ENCODE results near the gene HIF1AN. TPM values are rescaled to one million over a fixed set of nuclear protein-coding genes. Genes with fewer than 3 reads are reported as not detected.

The HIF1AN gene
- total RNA-seq, 4 donors from 2014 or later, result 17.7 to 25.7 (median 21.8) TPM

DNA sequence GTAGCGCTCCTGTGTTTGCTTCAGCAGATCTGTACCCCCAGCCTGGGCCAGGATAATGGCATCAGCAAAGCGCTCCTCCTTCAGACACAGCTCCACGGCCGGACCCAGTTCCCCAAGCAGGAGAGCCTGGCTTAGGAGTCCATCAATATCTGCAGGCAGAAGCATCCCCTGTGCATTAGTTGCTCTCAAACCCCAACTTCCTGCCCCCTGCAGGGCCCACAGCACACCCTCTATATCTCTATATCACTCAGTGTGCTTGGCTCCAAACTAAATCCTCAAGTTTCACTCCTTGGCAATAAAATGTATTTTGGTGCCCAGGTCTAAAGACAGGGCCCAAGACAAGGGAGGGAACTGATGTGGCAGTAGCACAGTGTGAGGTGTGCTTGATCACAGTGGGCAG, 37.7 kb upstream of the HIF1AN start:
- Histone ChIP-seq H3K36me3 (peaks cover 0 to 43% (median 0%) of the 10 kb centered on the region in 3 donors), H3K9me3 (no peaks in the 10 kb centered on the region), H3K4me1 (no peaks in the 10 kb centered on the region), H3K27ac (no peak overlapping the region), H3K27me3 (no peaks in the 10 kb centered on the region), H3K4me3 (no peak overlapping the region)
- DNase-seq, result no peak
- TF ChIP-seq, protein P1, sequence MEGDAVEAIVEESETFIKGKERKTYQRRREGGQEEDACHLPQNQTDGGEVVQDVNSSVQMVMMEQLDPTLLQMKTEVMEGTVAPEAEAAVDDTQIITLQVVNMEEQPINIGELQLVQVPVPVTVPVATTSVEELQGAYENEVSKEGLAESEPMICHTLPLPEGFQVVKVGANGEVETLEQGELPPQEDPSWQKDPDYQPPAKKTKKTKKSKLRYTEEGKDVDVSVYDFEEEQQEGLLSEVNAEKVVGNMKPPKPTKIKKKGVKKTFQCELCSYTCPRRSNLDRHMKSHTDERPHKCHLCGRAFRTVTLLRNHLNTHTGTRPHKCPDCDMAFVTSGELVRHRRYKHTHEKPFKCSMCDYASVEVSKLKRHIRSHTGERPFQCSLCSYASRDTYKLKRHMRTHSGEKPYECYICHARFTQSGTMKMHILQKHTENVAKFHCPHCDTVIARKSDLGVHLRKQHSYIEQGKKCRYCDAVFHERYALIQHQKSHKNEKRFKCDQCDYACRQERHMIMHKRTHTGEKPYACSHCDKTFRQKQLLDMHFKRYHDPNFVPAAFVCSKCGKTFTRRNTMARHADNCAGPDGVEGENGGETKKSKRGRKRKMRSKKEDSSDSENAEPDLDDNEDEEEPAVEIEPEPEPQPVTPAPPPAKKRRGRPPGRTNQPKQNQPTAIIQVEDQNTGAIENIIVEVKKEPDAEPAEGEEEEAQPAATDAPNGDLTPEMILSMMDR (IDR thresholded peaks at IDR 0.05), result no peak
- TF ChIP-seq POLR2A (IDR thresholded peaks at IDR 0.05), result no peak

DNA sequence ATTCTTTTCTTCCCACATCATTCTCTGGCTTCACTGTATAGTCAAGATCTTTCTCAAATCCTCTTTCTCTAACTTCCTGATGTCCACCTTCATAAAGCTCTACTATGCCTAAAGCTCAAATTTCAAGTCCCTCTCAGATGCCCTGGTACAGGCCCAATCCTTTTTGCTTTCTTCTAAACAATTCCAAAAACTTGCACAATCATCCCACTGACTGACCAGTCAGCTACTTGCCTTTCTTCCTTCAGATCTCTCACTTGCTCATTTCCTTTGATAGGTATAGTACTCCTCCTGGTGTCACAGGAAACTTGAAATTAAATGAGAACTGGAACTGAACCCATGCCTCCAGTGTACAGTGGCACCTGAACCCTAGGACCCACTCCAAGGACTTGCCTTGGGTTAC, 34.3 kb upstream of the HIF1AN start:
- peaks cover 0 to 27% (median 0%) of the 10 kb centered on the region in 3 donors for H3K36me3 ChIP-seq
- H3K4me1 ChIP-seq, result no peaks in the 10 kb centered on the region
- H3K4me3 ChIP-seq, result no peak overlapping the region
- no peaks in the 10 kb centered on the region for H3K9me3 ChIP-seq
- no peak for DNase-seq
- H3K27ac ChIP-seq, result no peak overlapping the region
- H3K27me3 ChIP-seq, result no peaks in the 10 kb centered on the region
- TF ChIP-seq, protein P1 (IDR thresholded peaks at IDR 0.05), result no peak
- TF ChIP-seq POLR2A (IDR thresholded peaks at IDR 0.05), result no peak

DNA sequence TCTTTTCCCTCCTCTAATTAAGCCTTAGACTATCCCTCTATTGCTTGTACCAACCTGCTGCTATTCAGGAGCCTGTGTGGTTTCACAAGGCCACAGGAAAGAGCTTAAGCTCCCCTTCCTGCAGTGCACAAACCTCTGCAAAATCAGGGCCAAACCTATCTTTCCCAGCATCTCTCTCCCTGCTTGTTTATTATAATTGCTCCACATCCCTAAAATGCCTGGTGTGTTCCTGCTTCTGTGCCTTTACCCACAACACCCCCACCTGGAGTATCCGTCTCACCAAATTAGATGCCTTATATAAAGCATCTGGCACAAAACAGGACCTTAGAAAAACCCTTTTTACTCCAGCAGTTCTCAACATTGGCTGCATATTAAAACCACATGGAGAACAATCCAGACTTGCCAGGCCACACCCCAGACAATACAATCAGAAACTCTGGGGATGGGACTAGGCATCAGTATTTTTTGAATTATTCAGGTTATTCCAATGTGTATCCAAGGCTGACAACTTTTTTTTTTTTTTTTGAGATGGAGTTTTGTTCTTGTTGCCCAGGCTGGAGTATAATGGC, 32.7 kb upstream of the HIF1AN start:
- DNase-seq, result no peak
- Histone ChIP-seq H3K4me1 (no peaks in the 10 kb centered on the region), H3K27me3 (no peaks in the 10 kb centered on the region), H3K4me3 (no peak overlapping the region), H3K9me3 (no peaks in the 10 kb centered on the region), H3K27ac (no peak overlapping the region), H3K36me3 (peaks cover 0 to 16% (median 0%) of the 10 kb centered on the region in 3 donors)
- TF ChIP-seq, protein P1 (IDR thresholded peaks at IDR 0.05), result no peak
- no peak for TF ChIP-seq POLR2A (IDR thresholded peaks at IDR 0.05)

DNA sequence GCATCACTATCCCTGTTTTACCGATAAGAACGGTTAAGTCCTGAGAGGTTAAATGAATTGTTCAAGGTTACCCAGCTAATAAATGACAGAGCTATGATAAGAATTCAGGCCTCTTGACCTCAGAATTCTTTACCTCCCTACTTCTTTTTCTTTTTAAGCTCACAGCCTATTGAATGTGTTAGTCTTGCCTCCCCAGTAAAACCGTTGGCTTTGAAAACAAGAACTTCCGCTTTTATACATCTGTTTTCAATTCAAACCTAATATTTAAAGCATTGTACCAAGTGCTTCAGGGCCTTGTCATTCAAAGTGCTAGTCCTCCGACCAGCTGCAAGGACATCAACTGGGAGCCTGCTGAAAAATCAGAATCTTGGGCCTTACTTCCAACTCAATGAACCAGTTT, 31.6 kb upstream of the HIF1AN start:
- Histone ChIP-seq H3K4me3 (no peak overlapping the region), H3K9me3 (no peaks in the 10 kb centered on the region), H3K27ac (no peak overlapping the region), H3K27me3 (no peaks in the 10 kb centered on the region), H3K4me1 (no peaks in the 10 kb centered on the region), H3K36me3 (peaks cover 0 to 15% (median 0%) of the 10 kb centered on the region in 3 donors)
- no peak for DNase-seq
- TF ChIP-seq, protein P1 (IDR thresholded peaks at IDR 0.05), result no peak
- TF ChIP-seq POLR2A (IDR thresholded peaks at IDR 0.05), result no peak

DNA sequence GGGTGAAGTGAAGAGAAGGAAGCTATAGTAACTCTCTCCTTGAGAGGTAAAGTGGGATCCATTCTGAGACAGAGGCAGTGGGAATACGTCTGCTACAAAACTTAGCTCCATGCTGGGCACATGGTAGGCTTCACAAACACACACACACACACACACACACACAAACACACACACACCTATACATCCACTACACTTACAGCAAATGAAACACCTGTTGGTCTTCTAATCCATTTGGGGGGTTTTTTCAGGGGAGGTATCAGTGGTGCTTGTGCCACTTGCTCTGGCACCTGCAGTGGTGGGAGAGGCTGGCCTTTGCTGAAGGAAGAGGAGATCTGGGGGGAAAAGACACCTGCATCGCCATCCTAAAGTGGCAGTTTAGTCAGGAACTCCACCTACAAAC, 30.6 kb upstream of the HIF1AN start:
- peaks cover 0 to 15% (median 0%) of the 10 kb centered on the region in 3 donors for H3K36me3 ChIP-seq
- no peaks in the 10 kb centered on the region for H3K27me3 ChIP-seq
- H3K9me3 ChIP-seq, result no peaks in the 10 kb centered on the region
- no peaks in the 10 kb centered on the region for H3K4me1 ChIP-seq
- no peak overlapping the region for H3K27ac ChIP-seq
- TF ChIP-seq, protein P1 (IDR thresholded peaks at IDR 0.05), result no peak
- no peak for TF ChIP-seq POLR2A (IDR thresholded peaks at IDR 0.05)
- no peak overlapping the region for H3K4me3 ChIP-seq
- no peak for DNase-seq

Data from Peyer's patch (tissue), 4 donors.